ENCODE results near the gene MRAS.

MRAS gene

DNA sequence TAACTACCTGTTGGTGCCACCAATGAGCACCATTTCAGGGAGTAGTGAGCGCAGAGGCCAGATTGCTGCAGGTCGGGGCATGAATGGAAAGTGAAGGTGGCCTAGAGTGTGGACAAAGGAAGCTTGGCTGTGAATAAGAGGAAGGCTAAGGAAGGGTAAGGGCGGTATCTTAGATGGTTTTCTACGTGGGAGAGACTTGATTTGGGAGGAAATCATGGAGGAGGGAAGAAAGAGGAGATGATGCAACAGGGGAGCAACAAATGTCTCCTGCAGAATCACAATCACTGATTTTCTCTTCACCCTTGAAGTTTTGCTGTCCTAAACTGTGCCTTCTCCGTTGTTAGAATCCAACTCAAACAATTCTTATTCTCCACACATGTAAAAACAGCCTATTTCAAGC is 40.5 kb upstream of the MRAS start:
- no peak for TF ChIP-seq CEBPB (IDR thresholded peaks at IDR 0.05)
- TF ChIP-seq, protein P1, sequence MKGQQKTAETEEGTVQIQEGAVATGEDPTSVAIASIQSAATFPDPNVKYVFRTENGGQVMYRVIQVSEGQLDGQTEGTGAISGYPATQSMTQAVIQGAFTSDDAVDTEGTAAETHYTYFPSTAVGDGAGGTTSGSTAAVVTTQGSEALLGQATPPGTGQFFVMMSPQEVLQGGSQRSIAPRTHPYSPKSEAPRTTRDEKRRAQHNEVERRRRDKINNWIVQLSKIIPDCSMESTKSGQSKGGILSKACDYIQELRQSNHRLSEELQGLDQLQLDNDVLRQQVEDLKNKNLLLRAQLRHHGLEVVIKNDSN (IDR thresholded peaks at IDR 0.05) = no peak

DNA sequence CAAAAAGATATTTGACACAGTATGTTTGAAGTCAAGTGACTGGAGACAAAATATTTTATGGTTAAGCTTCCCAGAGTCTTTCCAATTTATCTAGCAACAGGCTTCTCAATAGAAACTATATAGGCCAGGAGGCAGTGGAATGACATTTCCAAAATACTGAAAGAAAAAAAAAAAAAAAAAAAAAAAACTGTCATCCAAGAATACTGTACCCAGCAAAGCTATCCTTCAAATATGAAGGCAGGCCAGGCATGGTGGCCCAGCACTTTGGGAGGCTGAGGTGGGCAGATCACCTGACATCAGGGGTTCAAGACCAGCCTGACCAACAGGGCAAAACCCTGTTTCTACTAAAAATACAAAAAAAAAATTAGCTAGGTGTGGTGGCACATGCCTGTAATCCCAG is 39.6 kb upstream of the MRAS start:
- TF ChIP-seq CREB1 (IDR thresholded peaks at IDR 0.05; ENCODE audit: low read depth) (no peak), RAD21 (IDR thresholded peaks at IDR 0.05; ENCODE audit: low read depth) (no peak), TEAD4 (IDR thresholded peaks at IDR 0.05) (no peak), FOXM1 (IDR thresholded peaks at IDR 0.05; ENCODE audit: borderline replicate concordance, low read depth) (no peak), ZBTB7A (IDR thresholded peaks at IDR 0.05; ENCODE audit: low read depth) (no peak), NFIC (IDR thresholded peaks at IDR 0.05) (no peak), EGR1 (IDR thresholded peaks at IDR 0.05) (no peak)
- TF ChIP-seq, protein P2, sequence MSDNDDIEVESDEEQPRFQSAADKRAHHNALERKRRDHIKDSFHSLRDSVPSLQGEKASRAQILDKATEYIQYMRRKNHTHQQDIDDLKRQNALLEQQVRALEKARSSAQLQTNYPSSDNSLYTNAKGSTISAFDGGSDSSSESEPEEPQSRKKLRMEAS (IDR thresholded peaks at IDR 0.05) = no peak
- TF ChIP-seq, protein P3, sequence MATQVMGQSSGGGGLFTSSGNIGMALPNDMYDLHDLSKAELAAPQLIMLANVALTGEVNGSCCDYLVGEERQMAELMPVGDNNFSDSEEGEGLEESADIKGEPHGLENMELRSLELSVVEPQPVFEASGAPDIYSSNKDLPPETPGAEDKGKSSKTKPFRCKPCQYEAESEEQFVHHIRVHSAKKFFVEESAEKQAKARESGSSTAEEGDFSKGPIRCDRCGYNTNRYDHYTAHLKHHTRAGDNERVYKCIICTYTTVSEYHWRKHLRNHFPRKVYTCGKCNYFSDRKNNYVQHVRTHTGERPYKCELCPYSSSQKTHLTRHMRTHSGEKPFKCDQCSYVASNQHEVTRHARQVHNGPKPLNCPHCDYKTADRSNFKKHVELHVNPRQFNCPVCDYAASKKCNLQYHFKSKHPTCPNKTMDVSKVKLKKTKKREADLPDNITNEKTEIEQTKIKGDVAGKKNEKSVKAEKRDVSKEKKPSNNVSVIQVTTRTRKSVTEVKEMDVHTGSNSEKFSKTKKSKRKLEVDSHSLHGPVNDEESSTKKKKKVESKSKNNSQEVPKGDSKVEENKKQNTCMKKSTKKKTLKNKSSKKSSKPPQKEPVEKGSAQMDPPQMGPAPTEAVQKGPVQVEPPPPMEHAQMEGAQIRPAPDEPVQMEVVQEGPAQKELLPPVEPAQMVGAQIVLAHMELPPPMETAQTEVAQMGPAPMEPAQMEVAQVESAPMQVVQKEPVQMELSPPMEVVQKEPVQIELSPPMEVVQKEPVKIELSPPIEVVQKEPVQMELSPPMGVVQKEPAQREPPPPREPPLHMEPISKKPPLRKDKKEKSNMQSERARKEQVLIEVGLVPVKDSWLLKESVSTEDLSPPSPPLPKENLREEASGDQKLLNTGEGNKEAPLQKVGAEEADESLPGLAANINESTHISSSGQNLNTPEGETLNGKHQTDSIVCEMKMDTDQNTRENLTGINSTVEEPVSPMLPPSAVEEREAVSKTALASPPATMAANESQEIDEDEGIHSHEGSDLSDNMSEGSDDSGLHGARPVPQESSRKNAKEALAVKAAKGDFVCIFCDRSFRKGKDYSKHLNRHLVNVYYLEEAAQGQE (IDR thresholded peaks at IDR 0.05; ENCODE audit: low read depth) = no peak

DNA sequence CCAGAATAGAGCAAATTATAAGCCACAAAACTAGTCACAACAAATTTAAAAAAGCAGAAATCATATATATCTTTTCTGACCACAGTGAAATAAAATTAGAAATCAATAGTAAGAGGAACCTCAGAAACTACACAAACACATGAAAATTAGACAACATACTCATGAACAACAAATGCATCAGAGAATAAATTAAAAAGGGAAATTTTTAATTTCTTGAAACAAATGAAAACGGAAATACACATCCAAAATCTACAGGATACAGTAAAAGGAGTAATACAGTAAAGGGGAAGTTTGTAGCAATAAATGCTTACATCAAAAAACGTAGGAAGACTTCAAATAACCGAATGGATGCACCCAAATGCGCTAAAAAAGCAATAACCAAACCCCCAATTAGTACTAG is 37.9 kb upstream of the MRAS start:
- TF ChIP-seq NFIC (IDR thresholded peaks at IDR 0.05) = no peak
- no peak for TF ChIP-seq CREB1 (IDR thresholded peaks at IDR 0.05; ENCODE audit: low read depth)
- no peak for TF ChIP-seq RAD21 (IDR thresholded peaks at IDR 0.05; ENCODE audit: low read depth)
- no peak for TF ChIP-seq TEAD4 (IDR thresholded peaks at IDR 0.05)
- TF ChIP-seq YY1 (IDR thresholded peaks at IDR 0.05; ENCODE audit: low read depth) = no peak
- TF ChIP-seq TAF1 (IDR thresholded peaks at IDR 0.05; ENCODE audit: low read depth) = no peak
- TF ChIP-seq EP300 (IDR thresholded peaks at IDR 0.05; ENCODE audit: borderline replicate concordance) = no peak
- no peak for TF ChIP-seq CEBPB (IDR thresholded peaks at IDR 0.05)
- no peak for TF ChIP-seq EGR1 (IDR thresholded peaks at IDR 0.05)
- no peak for TF ChIP-seq FOXM1 (IDR thresholded peaks at IDR 0.05; ENCODE audit: borderline replicate concordance, low read depth)
- no peak for TF ChIP-seq TCF12 (IDR thresholded peaks at IDR 0.05; ENCODE audit: low read depth)
- TF ChIP-seq, protein P1 (IDR thresholded peaks at IDR 0.05) = no peak
- no peak for TF ChIP-seq ZBTB7A (IDR thresholded peaks at IDR 0.05; ENCODE audit: low read depth)
- TF ChIP-seq, protein P3 (IDR thresholded peaks at IDR 0.05; ENCODE audit: low read depth) = no peak
- TF ChIP-seq, protein P2 (IDR thresholded peaks at IDR 0.05) = no peak

DNA sequence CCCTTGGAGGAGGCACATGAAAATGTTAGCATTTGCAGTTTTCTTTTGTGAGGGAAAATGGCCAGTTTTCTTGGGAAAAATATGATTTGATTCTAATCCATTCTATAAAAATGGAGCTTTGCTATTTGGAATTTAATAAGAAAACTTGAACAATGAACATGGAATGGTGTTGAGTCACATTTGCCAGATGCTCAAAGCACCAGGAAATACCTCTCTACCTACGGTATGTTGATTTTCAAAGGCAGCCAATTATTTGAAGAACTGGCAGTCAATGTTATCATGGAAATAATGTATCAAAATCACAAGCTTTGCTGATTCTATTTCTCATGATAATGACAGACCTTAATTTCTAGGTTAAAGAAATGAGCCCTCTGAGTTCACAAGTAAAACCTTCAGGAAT is 33.6 kb upstream of the MRAS start:
- no peak for TF ChIP-seq CEBPB (IDR thresholded peaks at IDR 0.05)
- no peak for TF ChIP-seq TAF1 (IDR thresholded peaks at IDR 0.05; ENCODE audit: low read depth)
- TF ChIP-seq, protein P3 (IDR thresholded peaks at IDR 0.05; ENCODE audit: low read depth) = no peak
- no peak for TF ChIP-seq EP300 (IDR thresholded peaks at IDR 0.05; ENCODE audit: borderline replicate concordance)
- TF ChIP-seq RAD21 (IDR thresholded peaks at IDR 0.05; ENCODE audit: low read depth) = no peak
- no peak for TF ChIP-seq EGR1 (IDR thresholded peaks at IDR 0.05)
- TF ChIP-seq, protein P2 (IDR thresholded peaks at IDR 0.05) = no peak
- no peak for TF ChIP-seq CREB1 (IDR thresholded peaks at IDR 0.05; ENCODE audit: low read depth)
- no peak for TF ChIP-seq TEAD4 (IDR thresholded peaks at IDR 0.05)
- TF ChIP-seq NFIC (IDR thresholded peaks at IDR 0.05) = no peak
- no peak for TF ChIP-seq FOXM1 (IDR thresholded peaks at IDR 0.05; ENCODE audit: borderline replicate concordance, low read depth)
- no peak for TF ChIP-seq YY1 (IDR thresholded peaks at IDR 0.05; ENCODE audit: low read depth)
- no peak for TF ChIP-seq TCF12 (IDR thresholded peaks at IDR 0.05; ENCODE audit: low read depth)
- TF ChIP-seq, protein P1 (IDR thresholded peaks at IDR 0.05) = no peak
- TF ChIP-seq ZBTB7A (IDR thresholded peaks at IDR 0.05; ENCODE audit: low read depth) = no peak
